ENCODE measurements around the gene FHIT.
"Not testable (repeated sequence)": the region's sequence is repeated elsewhere in the genome, so short reads cannot be mapped to it uniquely, and the experiment has no call there.

Gene FHIT

DNA sequence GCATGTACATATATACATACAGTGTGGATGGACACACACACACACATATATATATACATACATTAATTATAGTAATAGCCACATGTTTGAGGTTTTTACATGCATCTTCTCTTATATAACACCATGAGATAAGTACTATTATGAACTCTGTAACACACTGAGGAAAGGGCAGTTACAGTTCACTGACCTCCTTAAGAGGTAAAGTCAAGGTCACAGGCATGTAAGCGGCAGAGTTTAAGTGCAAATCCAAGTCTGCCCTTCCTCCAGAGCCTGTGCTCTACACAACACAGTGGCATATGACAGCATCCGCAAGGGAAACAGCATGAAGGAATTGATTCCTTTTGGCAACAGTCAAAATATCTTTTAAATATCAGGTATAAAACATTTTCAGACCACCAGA, 26.4 kb downstream of the FHIT start:
- DNase-seq, result no peak

GRCh38 chr3:61223451-61223850, 27.8 kb downstream of the FHIT start:
- DNase-seq, result no peak

DNA sequence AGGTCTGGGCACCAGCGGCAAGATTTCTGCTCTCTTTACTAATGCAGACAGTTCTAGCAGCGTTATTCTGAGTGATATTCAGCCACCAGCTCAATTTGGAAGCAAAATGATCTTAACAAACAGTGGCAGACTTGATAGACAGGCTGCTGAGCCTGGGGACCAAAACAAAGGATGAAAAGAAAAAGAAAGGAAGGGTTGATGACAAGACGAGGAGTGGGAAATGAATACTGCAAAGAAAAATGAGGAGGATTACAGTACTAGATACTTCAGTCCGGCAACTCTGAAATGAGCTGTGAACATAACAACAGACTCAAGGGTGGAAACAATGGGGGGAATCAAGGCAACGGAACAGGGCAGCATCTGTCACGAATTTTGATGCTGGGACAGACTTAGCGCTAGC, 28.8 kb downstream of the FHIT start:
- no peak for DNase-seq

DNA sequence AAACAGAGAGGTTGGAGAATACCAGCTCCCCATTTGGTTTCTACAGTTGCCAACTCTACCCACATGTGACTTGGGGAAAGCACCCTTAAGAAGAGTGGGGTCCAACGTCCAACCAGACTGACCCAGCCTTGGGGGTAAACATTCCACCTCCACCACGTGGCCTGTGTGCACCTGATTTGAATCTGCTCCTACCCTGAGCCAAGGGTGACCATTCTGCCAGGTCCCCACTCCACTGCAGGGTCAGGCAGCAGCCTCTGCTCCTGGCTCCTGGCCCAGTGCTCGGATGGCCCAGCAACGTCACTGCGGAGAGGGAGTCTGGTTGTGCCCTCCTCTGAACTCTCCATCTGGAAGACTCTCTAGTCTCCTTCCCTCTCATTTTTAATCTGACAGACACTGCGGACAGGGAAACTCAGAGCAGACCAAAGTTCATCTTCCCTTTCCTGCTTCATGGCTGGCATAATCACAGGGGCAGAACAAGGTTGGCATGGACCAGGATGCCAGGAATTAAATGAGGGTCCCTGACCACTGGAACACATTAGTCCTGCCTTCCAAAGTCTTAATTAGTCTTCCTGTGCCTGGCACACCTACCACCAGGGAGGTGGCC, 29.4 kb downstream of the FHIT start:
- DNase-seq, result no peak

- no peak for DNase-seq
These were observed 32.7 kb downstream of the FHIT start for GRCh38 chr3:61218504-61218903.

DNA sequence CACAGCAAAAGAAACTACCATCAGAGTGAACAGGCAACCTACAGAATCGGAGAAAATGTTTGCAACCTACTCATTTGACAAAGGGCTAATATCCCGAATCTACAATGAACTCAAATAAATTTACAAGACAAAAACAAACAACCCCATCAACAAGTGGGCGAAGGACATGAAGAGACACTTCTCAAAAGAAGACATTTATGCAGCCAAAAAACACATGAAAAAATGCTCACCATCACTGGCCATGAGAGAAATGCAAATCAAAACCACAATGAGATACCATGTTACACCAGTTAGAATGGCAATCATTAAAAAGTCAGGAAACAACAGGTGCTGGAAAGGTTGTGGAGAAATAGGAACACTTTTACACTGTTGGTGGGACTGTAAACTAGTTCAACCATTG, 35.1 kb downstream of the FHIT start:
- not testable (repeated sequence) for DNase-seq

- DNase-seq, result no peak
These were observed 49.2 kb downstream of the FHIT start for GRCh38 chr3:61202086-61202485.

DNA sequence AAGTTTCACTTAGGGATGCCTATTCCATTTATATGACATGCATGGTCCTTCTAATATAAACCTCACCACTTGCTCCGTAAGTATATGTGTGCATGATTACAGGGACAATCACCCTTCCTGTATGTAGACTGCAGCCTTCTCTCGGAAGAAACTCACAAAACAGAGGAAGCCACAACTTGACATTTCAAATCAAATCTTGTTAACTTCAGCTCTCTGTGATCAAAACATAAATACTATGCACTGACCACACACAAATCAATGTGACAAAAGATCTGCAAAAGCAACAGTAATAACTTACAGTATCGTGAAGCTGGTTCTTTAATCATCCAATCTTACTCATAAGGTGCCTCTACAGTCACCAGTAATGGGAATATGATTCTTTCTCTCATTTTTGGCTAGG, 50.2 kb downstream of the FHIT start:
- DNase-seq, result no peak

DNA sequence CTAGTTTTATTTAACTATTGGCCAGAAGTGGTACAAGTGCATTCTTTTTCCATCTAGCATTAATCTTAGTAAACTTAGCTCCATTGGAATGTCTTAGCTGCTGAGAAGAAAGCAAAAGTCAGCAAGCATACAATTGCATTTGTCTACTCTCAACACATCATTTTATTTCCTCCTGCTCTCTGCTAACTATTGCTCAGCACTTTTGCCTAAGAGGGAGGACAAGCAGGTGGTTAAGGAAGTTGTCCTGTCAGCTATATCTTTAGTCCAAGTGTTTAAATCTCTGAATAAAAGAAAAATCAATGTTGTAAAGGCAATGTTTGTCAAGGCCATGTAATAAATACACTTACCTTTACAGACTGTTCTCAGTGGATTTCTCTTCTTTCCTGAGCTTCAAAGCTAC, 51.0 kb downstream of the FHIT start:
- DNase-seq, result no peak

DNA sequence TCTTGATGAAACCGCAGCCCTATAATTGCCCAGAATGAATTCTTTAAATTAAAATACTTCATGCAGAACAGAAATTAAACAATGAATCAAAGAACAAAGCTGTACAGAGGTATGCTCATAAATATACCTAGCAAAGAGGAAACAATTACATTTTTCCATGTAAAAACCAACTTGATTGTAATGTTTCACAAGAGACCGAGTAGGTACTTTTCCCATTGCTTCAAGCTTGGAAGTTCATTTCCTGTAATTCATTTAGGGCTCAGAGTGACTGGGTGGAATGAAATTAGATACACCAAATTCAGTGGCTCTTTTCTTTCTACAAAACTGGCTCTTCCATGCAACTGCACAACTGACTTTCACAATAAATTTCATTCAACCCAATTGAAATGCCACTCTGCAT, 51.4 kb downstream of the FHIT start:
- no peak for DNase-seq

GRCh38 chr3:61194892-61195538, 56.2 kb downstream of the FHIT start:
- no peak for DNase-seq

- no peak for DNase-seq
These were observed 59.0 kb downstream of the FHIT start for GRCh38 chr3:61192222-61192621.

- not testable (repeated sequence) for DNase-seq
These were observed 61.0 kb downstream of the FHIT start for GRCh38 chr3:61190205-61190604.

- DNase-seq, result no peak
These were observed 65.2 kb downstream of the FHIT start for GRCh38 chr3:61186030-61186429.

- DNase-seq, result no peak
These were observed 66.3 kb downstream of the FHIT start for GRCh38 chr3:61184956-61185355.

- DNase-seq, result no peak
These were observed 68.6 kb downstream of the FHIT start for GRCh38 chr3:61182662-61183061.

GRCh38 chr3:61181874-61182273, 69.4 kb downstream of the FHIT start:
- DNase-seq, result no peak

GRCh38 chr3:61180206-61180605, 71.0 kb downstream of the FHIT start:
- DNase-seq, result no peak

- DNase-seq, result no peak
These were observed 73.1 kb downstream of the FHIT start for GRCh38 chr3:61178167-61178566.

GRCh38 chr3:61177450-61177849, 73.8 kb downstream of the FHIT start:
- DNase-seq, result no peak

GRCh38 chr3:61173676-61174075, 77.6 kb downstream of the FHIT start:
- no peak for DNase-seq

GRCh38 chr3:61172684-61173083, 78.6 kb downstream of the FHIT start:
- no peak for DNase-seq

DNA sequence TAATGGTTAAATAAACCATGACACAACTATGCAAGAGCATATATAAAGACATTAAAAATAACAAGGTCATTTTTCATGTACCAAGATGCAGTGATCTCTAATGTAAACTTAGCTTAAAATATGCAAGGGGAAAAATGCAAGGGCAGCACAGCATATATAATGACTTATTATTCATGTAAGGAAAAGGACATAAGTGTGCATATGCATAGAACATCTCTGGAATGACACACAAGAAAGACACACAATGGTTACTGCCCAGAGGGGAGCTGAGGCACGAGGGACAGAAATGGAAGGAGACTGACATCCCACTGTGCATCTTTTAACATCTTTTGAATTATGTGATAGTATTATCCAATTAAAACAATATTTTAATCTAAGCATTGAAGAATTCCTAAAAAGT, 79.0 kb downstream of the FHIT start:
- DNase-seq, result no peak

DNA sequence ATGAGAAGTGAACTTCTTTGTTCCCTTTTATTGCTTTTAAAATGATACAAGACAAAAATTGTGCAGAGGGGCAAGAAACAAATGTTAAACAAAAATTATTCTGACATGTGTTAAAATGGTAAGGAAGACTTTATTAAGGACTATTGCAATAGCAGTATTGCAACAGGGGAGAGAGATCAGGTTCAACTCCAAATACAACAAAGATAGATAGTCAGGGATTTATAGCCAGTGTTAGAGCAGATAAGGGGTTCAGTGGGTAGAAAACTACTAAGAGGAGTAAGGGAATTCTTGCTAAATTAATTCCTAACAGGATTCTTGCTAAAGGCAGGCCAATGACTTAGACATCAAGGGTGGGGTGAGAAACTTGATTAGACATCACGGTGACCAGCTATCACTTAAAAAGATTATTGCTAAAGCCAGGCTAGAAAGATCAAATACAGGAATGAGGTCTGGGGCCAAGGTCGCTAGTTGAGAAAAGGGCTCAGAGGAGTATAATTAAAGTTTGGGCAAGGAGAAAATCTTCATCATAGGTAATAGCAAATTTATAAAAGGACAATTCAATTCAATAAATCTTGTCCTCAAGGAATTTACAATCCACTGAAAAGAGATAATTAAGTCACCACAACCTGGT, 81.5 kb downstream of the FHIT start:
- no peak for DNase-seq

- no peak for DNase-seq
These were observed 83.0 kb downstream of the FHIT start for GRCh38 chr3:61168286-61168685.
